Amniotic stem cell (primary cell): Measurements from ENCODE around the gene ARHGEF18.

ENCODE experiments used
- DNase-seq: peaks from one replicate; lab custom pipeline; 2025; lab: John Stamatoyannopoulos, UW

The ARHGEF18 gene

DNA sequence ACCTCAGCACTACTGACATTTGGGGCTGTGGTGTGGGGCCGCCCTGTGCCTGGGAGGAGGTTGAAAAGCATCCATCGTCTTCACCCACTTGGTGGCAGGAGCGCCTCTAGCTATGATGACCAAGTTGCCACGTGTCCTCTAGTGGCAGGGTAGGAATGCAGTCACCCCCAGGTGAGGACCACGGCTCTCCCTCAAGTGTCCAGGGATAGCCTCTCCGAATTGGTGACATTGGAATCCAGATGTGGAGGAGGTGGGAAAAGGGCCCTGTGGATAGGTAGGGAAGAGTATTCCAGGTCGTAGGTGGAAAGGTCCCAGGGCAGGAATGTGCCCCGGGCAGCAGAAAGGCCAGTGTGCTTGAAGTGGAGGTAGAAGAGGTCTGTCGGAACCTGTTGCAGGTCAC, 37.6 kb downstream of the ARHGEF18 start:
- no peak for DNase-seq

DNA sequence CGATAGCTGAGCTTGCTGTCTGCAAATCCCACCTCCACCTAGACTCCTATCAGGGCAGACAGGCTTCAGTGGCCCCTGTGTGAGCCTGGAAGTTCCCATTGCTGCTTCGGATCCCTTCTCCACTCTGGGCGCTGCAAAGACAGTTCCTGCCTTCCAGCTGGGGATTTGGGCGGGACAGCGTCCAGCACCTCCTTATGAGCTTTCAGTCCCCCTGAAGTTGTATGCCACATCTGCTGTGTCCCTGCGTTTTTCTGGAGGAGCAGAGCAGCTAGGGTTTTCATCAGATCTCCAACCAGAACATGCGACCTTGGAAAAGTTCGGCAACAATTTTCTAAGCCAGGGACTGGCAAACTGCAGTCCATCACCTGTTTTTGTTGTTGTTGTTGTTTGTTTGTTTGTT, 38.0 kb downstream of the ARHGEF18 start:
- no peak for DNase-seq

DNA sequence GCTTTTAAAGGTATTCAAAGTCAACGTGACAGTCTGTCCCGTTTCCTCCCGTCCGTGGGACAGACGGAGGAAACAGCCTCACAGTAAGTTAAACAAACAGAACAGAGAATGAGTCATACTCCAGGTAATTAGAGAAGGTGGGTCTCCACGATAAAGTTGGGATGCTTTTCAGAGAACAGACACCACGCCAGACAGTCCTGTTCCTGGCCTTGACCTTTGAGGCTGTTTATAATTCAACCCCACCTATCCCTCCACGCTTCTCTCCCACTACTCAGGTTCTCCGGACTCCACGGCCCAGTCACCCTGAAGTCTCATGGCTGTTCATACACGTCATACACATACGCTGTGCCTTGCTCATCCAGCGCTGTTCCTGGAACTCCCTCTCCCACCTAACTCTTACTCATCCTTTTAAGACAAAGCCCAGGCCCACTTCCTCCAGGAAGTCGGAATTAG, 42.5 kb downstream of the ARHGEF18 start:
- no peak for DNase-seq

DNA sequence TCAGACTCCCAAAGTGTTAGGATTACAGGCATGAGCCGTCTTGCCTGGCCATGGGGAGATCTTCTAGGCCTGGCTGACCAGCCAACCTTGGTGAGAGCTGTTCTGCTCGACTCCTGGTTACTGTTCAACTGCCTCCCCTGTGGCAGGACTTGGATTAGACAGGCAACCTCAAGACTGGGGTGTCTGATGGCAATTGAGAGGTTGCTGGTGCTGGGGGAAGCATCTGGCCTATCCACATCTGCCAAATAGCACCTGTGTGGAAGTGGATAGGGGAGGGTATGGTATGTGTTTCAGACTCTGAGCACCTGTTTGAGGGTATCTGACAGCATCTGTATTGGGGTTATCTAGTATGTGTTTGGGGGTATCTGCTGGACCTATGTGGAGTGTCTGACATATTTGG, 44.7 kb downstream of the ARHGEF18 start:
- no peak for DNase-seq

DNA sequence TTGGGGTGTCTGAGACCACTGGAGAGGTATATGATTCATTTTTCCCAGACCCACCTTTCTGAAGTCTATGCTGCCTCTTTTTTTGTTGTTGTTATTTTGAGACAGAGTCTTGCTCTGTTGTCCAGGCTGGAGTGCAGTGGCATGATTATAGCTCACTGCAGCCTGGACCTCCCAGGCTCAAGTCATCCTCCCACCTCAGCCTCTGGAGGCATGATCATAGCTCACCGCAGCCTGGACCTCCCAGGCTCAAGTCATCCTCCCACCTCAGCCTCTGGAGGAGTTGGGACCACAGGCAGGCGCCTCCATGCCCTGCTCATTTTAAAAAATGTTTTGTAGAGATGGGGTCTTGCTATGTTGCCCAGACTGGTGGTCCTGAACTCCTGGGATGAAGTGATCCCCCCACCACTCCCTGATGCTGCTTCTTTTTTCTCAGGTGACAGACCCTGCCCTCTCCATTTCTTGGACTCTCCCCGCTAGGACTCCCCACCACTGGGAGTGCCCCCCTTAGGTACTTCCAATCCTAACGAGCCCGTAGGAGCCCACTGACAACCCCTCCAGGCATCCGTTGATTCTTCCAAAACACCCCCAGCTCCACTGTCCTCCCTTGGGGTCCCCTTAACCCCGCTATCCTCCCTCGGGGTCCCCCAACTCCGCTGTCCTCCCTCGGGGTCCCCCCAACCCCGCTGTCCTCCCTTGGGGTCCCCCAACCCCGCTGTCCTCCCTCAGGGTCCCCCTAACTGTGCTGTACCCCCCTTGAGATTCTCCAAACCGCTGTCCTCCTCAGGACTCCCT, 45.4 kb downstream of the ARHGEF18 start:
- no peak for DNase-seq

DNA sequence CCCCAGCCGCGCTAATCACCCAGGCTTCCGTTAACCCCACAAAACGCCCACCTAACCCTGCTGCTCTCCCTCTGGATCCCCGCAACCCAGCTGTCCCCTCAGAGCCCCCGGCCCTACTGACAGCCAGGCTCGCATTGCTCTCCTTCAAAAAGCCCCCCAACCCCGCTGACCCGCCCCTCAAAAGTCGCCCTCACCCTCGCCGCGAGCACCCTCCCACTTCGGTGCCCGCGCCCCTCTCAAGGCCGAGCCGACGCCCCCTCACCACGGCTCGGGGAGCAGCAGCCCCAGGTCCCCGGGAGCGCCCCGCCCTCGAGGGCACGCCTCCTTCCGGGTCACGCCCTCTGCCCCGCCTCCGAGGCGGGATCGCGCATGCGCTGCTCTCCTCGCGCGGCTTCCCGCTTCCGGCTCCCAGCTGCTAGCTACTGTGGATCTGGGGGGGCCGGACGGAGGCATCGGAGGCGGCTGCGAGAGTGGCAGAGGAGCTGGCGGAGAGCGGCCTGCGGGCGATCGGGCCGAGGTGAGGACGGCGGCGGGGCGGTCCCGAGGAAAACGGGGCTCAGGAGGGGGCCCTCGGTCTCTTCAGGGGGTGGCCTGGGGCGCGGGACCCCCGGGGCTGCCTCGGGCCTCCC, 46.1 kb downstream of the ARHGEF18 start:
- peak; percentile 67 for DNase-seq

DNA sequence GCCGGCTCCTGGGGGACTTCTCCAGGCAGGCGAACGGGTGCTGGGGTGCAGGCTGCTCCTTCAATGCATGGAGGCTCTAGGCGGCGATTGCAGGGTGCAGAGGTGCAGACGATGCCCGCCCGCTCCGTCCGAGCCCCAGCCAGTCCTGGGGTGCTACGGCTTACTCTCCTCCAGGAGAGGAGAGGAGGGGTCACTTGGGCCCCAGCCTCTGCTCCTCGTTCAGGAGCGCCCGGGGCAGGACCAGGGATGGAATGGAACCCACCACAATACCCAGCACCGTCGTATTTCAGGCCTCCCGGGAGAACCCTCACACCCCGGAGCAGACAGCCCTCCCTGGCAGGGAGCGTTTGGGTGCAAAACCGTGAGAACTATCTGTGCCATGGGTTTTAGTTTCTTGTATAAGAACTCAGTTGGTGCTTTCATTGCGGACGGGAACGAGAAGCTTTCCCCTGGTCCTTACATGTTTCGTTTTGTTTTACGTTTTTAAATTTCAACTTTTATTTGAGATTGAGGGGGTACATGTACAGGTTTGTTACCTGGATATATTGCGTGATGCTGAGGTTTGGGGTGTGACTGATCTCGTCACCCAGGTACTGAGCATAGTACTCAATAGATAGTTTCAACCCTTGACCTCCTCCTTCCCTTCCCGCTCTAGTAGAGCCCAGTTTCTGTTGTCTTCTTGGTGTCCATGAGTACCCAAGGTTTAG, 46.8 kb downstream of the ARHGEF18 start:
- DNase-seq, result no peak

DNA sequence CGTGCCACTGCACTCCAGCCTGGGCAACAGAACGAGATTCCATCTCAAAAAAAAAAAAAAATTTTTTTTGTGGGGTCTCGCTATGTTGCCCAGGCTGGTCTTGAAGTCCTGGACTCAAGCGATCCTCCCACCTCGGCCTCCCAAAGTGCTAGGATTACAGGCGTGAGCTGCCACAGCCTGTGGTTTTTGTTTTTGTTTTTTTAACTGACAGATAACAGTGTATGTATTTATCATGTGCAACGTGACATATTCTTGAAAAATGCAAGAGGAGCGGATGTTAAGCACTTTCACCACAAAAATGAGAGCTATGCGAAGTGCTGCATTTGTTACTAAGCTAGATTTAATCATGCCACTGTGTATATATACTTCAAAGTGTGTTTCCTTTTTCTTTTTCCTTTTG, 49.0 kb downstream of the ARHGEF18 start:
- DNase-seq, result peak; percentile 55
